ENCODE measurements around the gene PGAP6. TPM values are rescaled to one million over a fixed set of nuclear protein-coding genes. Genes with fewer than 3 reads are reported as not detected.

The PGAP6 gene
- total RNA-seq, 1 experiment from 2014 or later = 85.5 TPM

GRCh38 chr16:401468-402348, 19.9 kb upstream of the PGAP6 start, which contains the start of gene DECR2:
Gene DECR2 (plus strand): TSS chr16:401885. CDS start chr16:401964, 79 bp downstream.
- peak within 1 kb of the TSS; percentile 76 for H3K4me3 Mint-ChIP-seq (ENCODE audit: unreplicated experiment)
- peak within 1 kb of the TSS; percentile 81 for H3K27ac Mint-ChIP-seq (ENCODE audit: unreplicated experiment)
- DNase-seq = peak; percentile 93
- no peaks in the 10 kb centered on the region for H3K27me3 ChIP-seq (replicated peaks; ENCODE audit: control insufficient read depth, insufficient read depth, low read length)
- H3K4me3 ChIP-seq (ENCODE audit: low read depth, low read length) = peak within 1 kb of the TSS; percentile 89
- no peaks in the 10 kb centered on the region for H3K27me3 Mint-ChIP-seq (ENCODE audit: insufficient read depth, unreplicated experiment)
- H3K36me3 Mint-ChIP-seq (ENCODE audit: insufficient read depth, unreplicated experiment) = peaks cover 30% of the 10 kb centered on the region
- H3K9me3 Mint-ChIP-seq (ENCODE audit: unreplicated experiment) = no peaks in the 10 kb centered on the region
- ChIA-PET CTCF (interaction anchor here (0.5 to 1.4 kb wide), 6 partner anchors 9 to 221 kb away, joined by 4 to 9 read pairs (median 4); partner anchors contain the start of gene RAB11FIP3), POLR2A (interaction anchor here (0.5 to 1.0 kb wide), 8 partner anchors 18 to 362 kb away, joined by 3 to 8 read pairs (median 3); partner anchors contain the start of genes METTL26, POLR3K and SNRNP25)
- peaks cover 30% of the 10 kb centered on the region for H3K4me1 ChIP-seq
- intact Hi-C loops (cut with micrococcal nuclease; ENCODE audit: unreplicated experiment) = no loop called here
- peaks cover 3% of the 10 kb centered on the region for H3K36me3 ChIP-seq (ENCODE audit: control insufficient read depth, insufficient read depth, low read length)
- TF ChIP-seq CTCF (IDR thresholded peaks at IDR 0.05; ENCODE audit: insufficient read depth in 1 of 2, low read depth in 1 of 2, low read length in 1 of 2, severe bottlenecking in 1 of 2, unreplicated experiment in 1 of 2) = peak; percentile 41 to 43
- H3K9me3 ChIP-seq = no peaks in the 10 kb centered on the region
- TSS peak; percentile 66 for BruUV-seq (replicated peaks)
- peaks cover 7% of the 10 kb centered on the region for H3K4me1 Mint-ChIP-seq (ENCODE audit: low read depth, unreplicated experiment)

- Histone ChIP-seq H3K27me3 (replicated peaks; ENCODE audit: control insufficient read depth, insufficient read depth, low read length) (no peaks in the 10 kb centered on the region), H3K4me1 (peaks cover 17% of the 10 kb centered on the region), H3K36me3 (ENCODE audit: control insufficient read depth, insufficient read depth, low read length) (peaks cover 3% of the 10 kb centered on the region), H3K9me3 (no peaks in the 10 kb centered on the region), H3K4me3 (ENCODE audit: low read depth, low read length) (no peak overlapping the region)
- Mint-ChIP-seq H3K9me3 (ENCODE audit: unreplicated experiment) (no peaks in the 10 kb centered on the region), H3K4me1 (ENCODE audit: low read depth, unreplicated experiment) (peaks cover under 1% of the 10 kb centered on the region), H3K27me3 (ENCODE audit: insufficient read depth, unreplicated experiment) (no peaks in the 10 kb centered on the region), H3K36me3 (ENCODE audit: insufficient read depth, unreplicated experiment) (peaks cover 30% of the 10 kb centered on the region), H3K4me3 (ENCODE audit: unreplicated experiment) (peak overlapping the region; percentile 76), H3K27ac (ENCODE audit: unreplicated experiment) (no peak overlapping the region)
- POLR2A ChIA-PET = interaction anchor here (0.6 kb wide), 1 partner anchor 29 kb away, joined by 4 read pairs; no protein-coding TSS in a partner anchor
- no peak for DNase-seq
- intact Hi-C loops (cut with micrococcal nuclease; ENCODE audit: unreplicated experiment) = no loop called here
- no peak for TF ChIP-seq CTCF (IDR thresholded peaks at IDR 0.05; ENCODE audit: insufficient read depth in 1 of 2, low read depth in 1 of 2, low read length in 1 of 2, severe bottlenecking in 1 of 2, unreplicated experiment in 1 of 2)
- BruUV-seq (replicated peaks) = no TSS peak
- CTCF ChIA-PET = no interaction called here
Measured at GRCh38 chr16:400061-400591, 18.3 kb upstream of the PGAP6 start.

GRCh38 chr16:399340-400019, 17.7 kb upstream of the PGAP6 start:
- Histone ChIP-seq H3K9me3 (no peaks in the 10 kb centered on the region), H3K4me3 (ENCODE audit: low read depth, low read length) (no peak overlapping the region), H3K36me3 (ENCODE audit: control insufficient read depth, insufficient read depth, low read length) (peaks cover 3% of the 10 kb centered on the region), H3K4me1 (peaks cover 11% of the 10 kb centered on the region; the same call in 1 of the 2 replicates), H3K27me3 (replicated peaks; ENCODE audit: control insufficient read depth, insufficient read depth, low read length) (no peaks in the 10 kb centered on the region)
- POLR2A ChIA-PET = no interaction called here
- H3K4me1 Mint-ChIP-seq (ENCODE audit: low read depth, unreplicated experiment) = no peaks in the 10 kb centered on the region
- peak overlapping the region; percentile 24 for H3K4me3 Mint-ChIP-seq (ENCODE audit: unreplicated experiment)
- no peak overlapping the region for H3K27ac Mint-ChIP-seq (ENCODE audit: unreplicated experiment)
- CTCF ChIA-PET = no interaction called here
- no peaks in the 10 kb centered on the region for H3K9me3 Mint-ChIP-seq (ENCODE audit: unreplicated experiment)
- no peaks in the 10 kb centered on the region for H3K27me3 Mint-ChIP-seq (ENCODE audit: insufficient read depth, unreplicated experiment)
- peaks cover 30% of the 10 kb centered on the region for H3K36me3 Mint-ChIP-seq (ENCODE audit: insufficient read depth, unreplicated experiment)
- no peak for DNase-seq
- no peak for TF ChIP-seq CTCF (IDR thresholded peaks at IDR 0.05; ENCODE audit: insufficient read depth in 1 of 2, low read depth in 1 of 2, low read length in 1 of 2, severe bottlenecking in 1 of 2, unreplicated experiment in 1 of 2)
- intact Hi-C loops (cut with micrococcal nuclease; ENCODE audit: unreplicated experiment) = no loop called here
- BruUV-seq (replicated peaks) = no TSS peak
